Fibroblast of skin of right biceps (primary cell): ENCODE results near the gene FMO1.
"Not testable (repeated sequence)": the region's sequence is repeated elsewhere in the genome, so short reads cannot be mapped to it uniquely, and the experiment has no call there.

Source experiments
- DNase-seq: peaks from one replicate; pipeline ENCODE4 v3.0.0-alpha.2; 2013

Gene FMO1

GRCh38 chr1:171248302-171248701 is at the start of gene FMO1:
Gene FMO1, plus strand, starts transcription at chr1:171248494. Its CDS starts 9,594 bp downstream, at chr1:171258088.
- no peak for DNase-seq

- DNase-seq: peak; percentile 26
These were observed 44.0 kb upstream of the FMO1 start for GRCh38 chr1:171204296-171204695.

- no peak for DNase-seq
These were observed 41.9 kb upstream of the FMO1 start for GRCh38 chr1:171206204-171206977.

GRCh38 chr1:171206978-171207355 is 41.3 kb upstream of the FMO1 start:
- DNase-seq: peak; percentile 36

- no peak for DNase-seq
These were observed 40.9 kb upstream of the FMO1 start for GRCh38 chr1:171207377-171207776.

- DNase-seq: no peak
These were observed 37.9 kb upstream of the FMO1 start for GRCh38 chr1:171210355-171210754.

- no peak for DNase-seq
These were observed 35.5 kb upstream of the FMO1 start for GRCh38 chr1:171212607-171213351.

- DNase-seq: no peak
These were observed 34.5 kb upstream of the FMO1 start for GRCh38 chr1:171213559-171214454.

GRCh38 chr1:171217658-171218443 is 30.4 kb upstream of the FMO1 start:
- no peak for DNase-seq

- DNase-seq: peak; percentile 32
These were observed 29.6 kb upstream of the FMO1 start for GRCh38 chr1:171218661-171219060.

GRCh38 chr1:171219346-171220080 is 28.8 kb upstream of the FMO1 start:
- peak; percentile 84 for DNase-seq

- DNase-seq: peak; percentile 97
These were observed 28.2 kb upstream of the FMO1 start for GRCh38 chr1:171220081-171220420.

GRCh38 chr1:171220581-171221054 is 27.7 kb upstream of the FMO1 start:
- DNase-seq: peak; percentile 80

GRCh38 chr1:171221665-171222591 is 26.4 kb upstream of the FMO1 start:
- peak; percentile 35 for DNase-seq

- DNase-seq: peak; percentile 38
These were observed 25.4 kb upstream of the FMO1 start for GRCh38 chr1:171222936-171223335.

GRCh38 chr1:171224257-171224656 is 24.0 kb upstream of the FMO1 start:
- not testable (repeated sequence) for DNase-seq

- DNase-seq: peak; percentile 77
These were observed 21.4 kb upstream of the FMO1 start for GRCh38 chr1:171226747-171227370.

GRCh38 chr1:171231326-171231725 is 17.0 kb upstream of the FMO1 start:
- DNase-seq: no peak

GRCh38 chr1:171233183-171233582 is 15.1 kb upstream of the FMO1 start:
- DNase-seq: no peak

- not testable (repeated sequence) for DNase-seq
These were observed 12.1 kb upstream of the FMO1 start for GRCh38 chr1:171236231-171236630.
